ENCODE measurements around the gene KCNH1. TPM values are rescaled to one million over a fixed set of nuclear protein-coding genes. Genes with fewer than 3 reads are reported as not detected.
"Not testable (repeated sequence)": the region's sequence is repeated elsewhere in the genome, so short reads cannot be mapped to it uniquely, and the experiment has no call there.

Gene KCNH1
- total RNA-seq, 1 donor from 2014 or later = not detected

GRCh38 chr1:211009944-211010343 lies 124.0 kb downstream of the KCNH1 start:
- no peak overlapping the region for H3K4me3 ChIP-seq
- no peak overlapping the region for H3K27ac ChIP-seq (replicated peaks)
- intact Hi-C loops (cut with micrococcal nuclease) = no loop called here
- no peaks in the 10 kb centered on the region for H3K9me3 ChIP-seq (replicated peaks)
- no peaks in the 10 kb centered on the region for H3K4me1 ChIP-seq
- no peak for DNase-seq
- no peaks in the 10 kb centered on the region for H3K36me3 ChIP-seq
- TF ChIP-seq, protein P1, sequence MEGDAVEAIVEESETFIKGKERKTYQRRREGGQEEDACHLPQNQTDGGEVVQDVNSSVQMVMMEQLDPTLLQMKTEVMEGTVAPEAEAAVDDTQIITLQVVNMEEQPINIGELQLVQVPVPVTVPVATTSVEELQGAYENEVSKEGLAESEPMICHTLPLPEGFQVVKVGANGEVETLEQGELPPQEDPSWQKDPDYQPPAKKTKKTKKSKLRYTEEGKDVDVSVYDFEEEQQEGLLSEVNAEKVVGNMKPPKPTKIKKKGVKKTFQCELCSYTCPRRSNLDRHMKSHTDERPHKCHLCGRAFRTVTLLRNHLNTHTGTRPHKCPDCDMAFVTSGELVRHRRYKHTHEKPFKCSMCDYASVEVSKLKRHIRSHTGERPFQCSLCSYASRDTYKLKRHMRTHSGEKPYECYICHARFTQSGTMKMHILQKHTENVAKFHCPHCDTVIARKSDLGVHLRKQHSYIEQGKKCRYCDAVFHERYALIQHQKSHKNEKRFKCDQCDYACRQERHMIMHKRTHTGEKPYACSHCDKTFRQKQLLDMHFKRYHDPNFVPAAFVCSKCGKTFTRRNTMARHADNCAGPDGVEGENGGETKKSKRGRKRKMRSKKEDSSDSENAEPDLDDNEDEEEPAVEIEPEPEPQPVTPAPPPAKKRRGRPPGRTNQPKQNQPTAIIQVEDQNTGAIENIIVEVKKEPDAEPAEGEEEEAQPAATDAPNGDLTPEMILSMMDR (IDR thresholded peaks at IDR 0.05; ENCODE audit: borderline replicate concordance) = no peak
- peaks cover 33% of the 10 kb centered on the region for H3K27me3 ChIP-seq (ENCODE audit: low read depth)

DNA sequence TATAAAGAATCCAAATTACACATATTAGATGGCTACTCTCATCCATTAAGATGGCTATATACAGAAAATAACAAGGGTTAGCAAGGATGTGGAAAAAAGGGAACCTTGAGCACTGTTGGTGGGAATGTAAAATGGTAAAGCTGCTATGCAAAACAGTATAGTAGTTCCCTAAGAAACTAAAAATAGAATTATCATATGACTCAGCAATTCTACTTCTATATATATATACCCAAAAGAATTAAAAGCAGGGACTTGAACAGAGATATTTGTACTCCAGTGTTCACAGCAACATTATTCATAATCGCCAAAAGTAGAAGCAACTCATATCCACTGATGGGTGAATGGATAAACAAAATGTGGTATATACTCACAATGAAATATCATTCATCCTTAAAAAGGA lies 126.1 kb downstream of the KCNH1 start:
- no peaks in the 10 kb centered on the region for H3K36me3 ChIP-seq
- H3K27ac ChIP-seq (replicated peaks) = no peak overlapping the region
- no peak overlapping the region for H3K4me3 ChIP-seq
- TF ChIP-seq, protein P1 (IDR thresholded peaks at IDR 0.05; ENCODE audit: borderline replicate concordance) = no peak
- no peak for DNase-seq
- H3K9me3 ChIP-seq (replicated peaks) = no peaks in the 10 kb centered on the region
- intact Hi-C loops (cut with micrococcal nuclease) = no loop called here
- no peaks in the 10 kb centered on the region for H3K4me1 ChIP-seq
- H3K27me3 ChIP-seq (ENCODE audit: low read depth) = peaks cover 24% of the 10 kb centered on the region

DNA sequence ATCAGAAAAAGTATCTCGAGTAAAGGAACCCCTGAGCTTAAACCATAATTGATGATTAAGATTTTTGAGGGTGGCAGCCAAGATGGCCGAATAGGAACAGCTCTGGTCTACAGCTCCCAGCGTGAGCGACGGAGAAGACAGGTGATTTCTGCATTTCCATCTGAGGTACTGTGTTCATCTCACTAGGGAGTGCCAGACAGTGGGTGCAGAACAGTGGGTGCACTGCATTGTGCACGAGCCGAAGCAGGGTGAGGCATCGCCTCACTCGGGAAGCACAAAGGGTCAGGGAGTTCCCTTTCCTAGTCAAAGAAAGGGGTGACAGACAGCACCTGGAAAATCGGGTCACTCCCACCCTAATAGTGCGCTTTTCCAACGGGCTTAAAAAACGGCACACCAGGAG lies 138.0 kb downstream of the KCNH1 start:
- H3K36me3 ChIP-seq; intact Hi-C loops (cut with micrococcal nuclease): not testable (repeated sequence)

DNA sequence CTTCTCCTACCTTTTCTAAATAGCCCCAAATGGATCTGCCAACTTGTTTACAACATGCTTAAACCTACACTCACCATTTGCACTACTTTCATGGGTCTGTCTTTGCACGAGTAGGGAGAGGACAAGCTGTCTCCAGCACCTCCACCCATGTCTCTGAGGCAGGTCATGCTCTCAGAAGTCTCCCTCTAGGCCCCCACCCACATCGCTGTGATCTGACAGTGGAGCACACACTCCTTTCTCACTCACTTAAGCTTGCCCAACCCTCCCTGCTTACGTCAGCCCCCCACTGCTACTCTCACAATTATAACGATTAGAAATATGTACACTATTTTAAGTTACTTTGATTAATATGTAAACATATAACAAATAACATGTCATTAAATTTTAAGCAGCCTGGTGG lies 141.1 kb downstream of the KCNH1 start:
- TF ChIP-seq, protein P1 (IDR thresholded peaks at IDR 0.05; ENCODE audit: borderline replicate concordance) = no peak
- Histone ChIP-seq H3K4me3 (no peak overlapping the region), H3K4me1 (no peaks in the 10 kb centered on the region), H3K9me3 (replicated peaks) (peaks cover 3% of the 10 kb centered on the region), H3K27me3 (ENCODE audit: low read depth) (peaks cover 5% of the 10 kb centered on the region), H3K36me3 (no peaks in the 10 kb centered on the region), H3K27ac (replicated peaks) (no peak overlapping the region)
- DNase-seq = no peak
- intact Hi-C loops (cut with micrococcal nuclease) = no loop called here

More for the DNA sequence above, 138.0 kb downstream of the KCNH1 start:
- peaks cover 11% of the 10 kb centered on the region for H3K9me3 ChIP-seq (replicated peaks)
- not testable (repeated sequence) for H3K27me3 ChIP-seq (ENCODE audit: low read depth); H3K4me1 ChIP-seq; DNase-seq; H3K4me3 ChIP-seq; H3K27ac ChIP-seq (replicated peaks)

DNA sequence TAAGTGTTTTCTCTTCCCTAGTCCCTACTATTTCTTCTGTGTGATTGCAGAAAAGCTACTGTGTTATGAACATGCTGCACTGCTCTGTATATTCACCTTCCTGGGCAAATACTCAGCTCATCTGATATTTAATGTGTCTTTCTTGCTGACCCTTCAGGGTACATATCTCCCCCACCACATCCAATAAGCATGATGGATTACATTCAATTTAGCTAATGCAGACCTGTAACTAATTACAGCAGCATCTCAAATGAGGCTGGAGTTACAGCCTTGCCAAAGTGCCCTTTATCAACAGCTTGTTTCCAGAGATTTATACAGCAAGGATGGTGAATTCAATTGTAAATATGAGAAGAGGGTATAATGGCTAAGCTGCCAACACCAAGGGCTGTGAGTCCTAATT lies 144.0 kb downstream of the KCNH1 start:
- H3K4me1 ChIP-seq = no peaks in the 10 kb centered on the region
- no peak for DNase-seq
- no peaks in the 10 kb centered on the region for H3K9me3 ChIP-seq (replicated peaks)
- H3K36me3 ChIP-seq = no peaks in the 10 kb centered on the region
- H3K4me3 ChIP-seq = no peak overlapping the region
- H3K27me3 ChIP-seq (ENCODE audit: low read depth) = peaks cover 5% of the 10 kb centered on the region
- no peak overlapping the region for H3K27ac ChIP-seq (replicated peaks)
- intact Hi-C loops (cut with micrococcal nuclease) = no loop called here
- TF ChIP-seq, protein P1 (IDR thresholded peaks at IDR 0.05; ENCODE audit: borderline replicate concordance) = no peak

GRCh38 chr1:210981490-210981889 lies 152.5 kb downstream of the KCNH1 start:
- H3K27me3 ChIP-seq (ENCODE audit: low read depth) = no peaks in the 10 kb centered on the region
- DNase-seq = no peak
- H3K36me3 ChIP-seq = no peaks in the 10 kb centered on the region
- intact Hi-C loops (cut with micrococcal nuclease) = no loop called here
- no peak overlapping the region for H3K27ac ChIP-seq (replicated peaks)
- TF ChIP-seq, protein P1 (IDR thresholded peaks at IDR 0.05; ENCODE audit: borderline replicate concordance) = no peak
- peaks cover 24% of the 10 kb centered on the region for H3K9me3 ChIP-seq (replicated peaks)
- H3K4me1 ChIP-seq = no peaks in the 10 kb centered on the region
- H3K4me3 ChIP-seq = no peak overlapping the region

Measured in left ventricle myocardium inferior (tissue), 1 donor.